HEK293 (cell line): ENCODE data around the gene LRIT3.

Source experiments
- KLF16 ChIP-seq: fragments of 450-650 bp; formaldehyde crosslinking; IDR thresholded peaks from 2 replicates; pipeline ENCODE4 v1.5.1; 2017; ENCODE audit warnings: missing biosample characterization, missing genetic modification characterization
- REPIN1 ChIP-seq: fragments of 450-650 bp; formaldehyde crosslinking; IDR thresholded peaks from 2 replicates; pipeline ENCODE4 v1.5.1; 2017; ENCODE audit warnings: missing biosample characterization, missing genetic modification characterization, low read depth
- SP7 ChIP-seq: fragments of 450-650 bp; formaldehyde crosslinking; IDR thresholded peaks from 2 replicates; pipeline ENCODE4 v1.5.1; 2016; ENCODE audit warnings: missing biosample characterization, missing genetic modification characterization
- ZNF214 ChIP-seq: fragments of 450-650 bp; formaldehyde crosslinking; IDR thresholded peaks from 2 replicates; pipeline ENCODE4 v1.5.1; 2017; ENCODE audit warnings: missing biosample characterization, mild to moderate bottlenecking, missing genetic modification characterization, borderline replicate concordance
- ZNF510 ChIP-seq: fragments of 450-650 bp; formaldehyde crosslinking; IDR thresholded peaks from 2 replicates; pipeline ENCODE4 v1.5.1; 2018; ENCODE audit warnings: mild to moderate bottlenecking, missing genetic modification characterization, missing biosample characterization; ENCODE audit not compliant: insufficient replicate concordance
- ZNF530 ChIP-seq: fragments of 450-650 bp; formaldehyde crosslinking; IDR thresholded peaks from 2 replicates; pipeline ENCODE4 v1.5.1; 2016; ENCODE audit warnings: low read depth, missing biosample characterization, missing genetic modification characterization
- TF ChIP-seq, protein P1 (sequence below): fragments of 450-650 bp; formaldehyde crosslinking; IDR thresholded peaks from 2 replicates; pipeline ENCODE4 v1.5.1; 2016; ENCODE audit warnings: missing biosample characterization, missing genetic modification characterization
- TF ChIP-seq, protein P2 (sequence below): fragments of 450-650 bp; formaldehyde crosslinking; IDR thresholded peaks from 2 replicates; pipeline ENCODE4 v1.5.1; 2016; ENCODE audit warnings: missing biosample characterization, missing genetic modification characterization
- TF ChIP-seq, protein P3 (sequence below): fragments of 450-650 bp; formaldehyde crosslinking; IDR thresholded peaks from 2 replicates; pipeline ENCODE4 v1.5.1; 2016; ENCODE audit warnings: missing biosample characterization, missing genetic modification characterization

DNA sequence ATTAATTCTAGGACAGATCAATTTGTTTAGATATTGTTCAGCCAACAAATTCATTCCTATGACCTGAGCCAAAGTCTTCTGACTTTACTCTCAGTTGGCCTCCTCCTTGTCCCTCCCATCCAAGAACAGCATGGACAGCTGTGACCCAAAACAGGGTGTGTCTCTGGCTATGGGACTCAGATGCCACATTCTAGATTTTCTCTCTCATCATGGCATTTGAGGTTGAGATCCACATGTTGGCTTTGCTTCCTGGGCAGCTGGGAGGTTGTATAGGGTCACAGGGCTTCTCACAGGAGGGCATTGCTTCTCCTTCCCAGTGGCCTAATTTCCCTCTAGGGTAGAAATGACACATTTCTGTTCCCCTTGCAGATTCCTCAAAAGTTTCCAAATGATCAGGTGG lies 42.2 kb downstream of the LRIT3 start:
- TF ChIP-seq, protein P1, sequence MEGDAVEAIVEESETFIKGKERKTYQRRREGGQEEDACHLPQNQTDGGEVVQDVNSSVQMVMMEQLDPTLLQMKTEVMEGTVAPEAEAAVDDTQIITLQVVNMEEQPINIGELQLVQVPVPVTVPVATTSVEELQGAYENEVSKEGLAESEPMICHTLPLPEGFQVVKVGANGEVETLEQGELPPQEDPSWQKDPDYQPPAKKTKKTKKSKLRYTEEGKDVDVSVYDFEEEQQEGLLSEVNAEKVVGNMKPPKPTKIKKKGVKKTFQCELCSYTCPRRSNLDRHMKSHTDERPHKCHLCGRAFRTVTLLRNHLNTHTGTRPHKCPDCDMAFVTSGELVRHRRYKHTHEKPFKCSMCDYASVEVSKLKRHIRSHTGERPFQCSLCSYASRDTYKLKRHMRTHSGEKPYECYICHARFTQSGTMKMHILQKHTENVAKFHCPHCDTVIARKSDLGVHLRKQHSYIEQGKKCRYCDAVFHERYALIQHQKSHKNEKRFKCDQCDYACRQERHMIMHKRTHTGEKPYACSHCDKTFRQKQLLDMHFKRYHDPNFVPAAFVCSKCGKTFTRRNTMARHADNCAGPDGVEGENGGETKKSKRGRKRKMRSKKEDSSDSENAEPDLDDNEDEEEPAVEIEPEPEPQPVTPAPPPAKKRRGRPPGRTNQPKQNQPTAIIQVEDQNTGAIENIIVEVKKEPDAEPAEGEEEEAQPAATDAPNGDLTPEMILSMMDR (tag by site-specific recombination), result no peak
- no peak for TF ChIP-seq KLF16
- TF ChIP-seq, protein P2, sequence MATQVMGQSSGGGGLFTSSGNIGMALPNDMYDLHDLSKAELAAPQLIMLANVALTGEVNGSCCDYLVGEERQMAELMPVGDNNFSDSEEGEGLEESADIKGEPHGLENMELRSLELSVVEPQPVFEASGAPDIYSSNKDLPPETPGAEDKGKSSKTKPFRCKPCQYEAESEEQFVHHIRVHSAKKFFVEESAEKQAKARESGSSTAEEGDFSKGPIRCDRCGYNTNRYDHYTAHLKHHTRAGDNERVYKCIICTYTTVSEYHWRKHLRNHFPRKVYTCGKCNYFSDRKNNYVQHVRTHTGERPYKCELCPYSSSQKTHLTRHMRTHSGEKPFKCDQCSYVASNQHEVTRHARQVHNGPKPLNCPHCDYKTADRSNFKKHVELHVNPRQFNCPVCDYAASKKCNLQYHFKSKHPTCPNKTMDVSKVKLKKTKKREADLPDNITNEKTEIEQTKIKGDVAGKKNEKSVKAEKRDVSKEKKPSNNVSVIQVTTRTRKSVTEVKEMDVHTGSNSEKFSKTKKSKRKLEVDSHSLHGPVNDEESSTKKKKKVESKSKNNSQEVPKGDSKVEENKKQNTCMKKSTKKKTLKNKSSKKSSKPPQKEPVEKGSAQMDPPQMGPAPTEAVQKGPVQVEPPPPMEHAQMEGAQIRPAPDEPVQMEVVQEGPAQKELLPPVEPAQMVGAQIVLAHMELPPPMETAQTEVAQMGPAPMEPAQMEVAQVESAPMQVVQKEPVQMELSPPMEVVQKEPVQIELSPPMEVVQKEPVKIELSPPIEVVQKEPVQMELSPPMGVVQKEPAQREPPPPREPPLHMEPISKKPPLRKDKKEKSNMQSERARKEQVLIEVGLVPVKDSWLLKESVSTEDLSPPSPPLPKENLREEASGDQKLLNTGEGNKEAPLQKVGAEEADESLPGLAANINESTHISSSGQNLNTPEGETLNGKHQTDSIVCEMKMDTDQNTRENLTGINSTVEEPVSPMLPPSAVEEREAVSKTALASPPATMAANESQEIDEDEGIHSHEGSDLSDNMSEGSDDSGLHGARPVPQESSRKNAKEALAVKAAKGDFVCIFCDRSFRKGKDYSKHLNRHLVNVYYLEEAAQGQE (tag by site-specific recombination), result no peak
- TF ChIP-seq, protein P3, sequence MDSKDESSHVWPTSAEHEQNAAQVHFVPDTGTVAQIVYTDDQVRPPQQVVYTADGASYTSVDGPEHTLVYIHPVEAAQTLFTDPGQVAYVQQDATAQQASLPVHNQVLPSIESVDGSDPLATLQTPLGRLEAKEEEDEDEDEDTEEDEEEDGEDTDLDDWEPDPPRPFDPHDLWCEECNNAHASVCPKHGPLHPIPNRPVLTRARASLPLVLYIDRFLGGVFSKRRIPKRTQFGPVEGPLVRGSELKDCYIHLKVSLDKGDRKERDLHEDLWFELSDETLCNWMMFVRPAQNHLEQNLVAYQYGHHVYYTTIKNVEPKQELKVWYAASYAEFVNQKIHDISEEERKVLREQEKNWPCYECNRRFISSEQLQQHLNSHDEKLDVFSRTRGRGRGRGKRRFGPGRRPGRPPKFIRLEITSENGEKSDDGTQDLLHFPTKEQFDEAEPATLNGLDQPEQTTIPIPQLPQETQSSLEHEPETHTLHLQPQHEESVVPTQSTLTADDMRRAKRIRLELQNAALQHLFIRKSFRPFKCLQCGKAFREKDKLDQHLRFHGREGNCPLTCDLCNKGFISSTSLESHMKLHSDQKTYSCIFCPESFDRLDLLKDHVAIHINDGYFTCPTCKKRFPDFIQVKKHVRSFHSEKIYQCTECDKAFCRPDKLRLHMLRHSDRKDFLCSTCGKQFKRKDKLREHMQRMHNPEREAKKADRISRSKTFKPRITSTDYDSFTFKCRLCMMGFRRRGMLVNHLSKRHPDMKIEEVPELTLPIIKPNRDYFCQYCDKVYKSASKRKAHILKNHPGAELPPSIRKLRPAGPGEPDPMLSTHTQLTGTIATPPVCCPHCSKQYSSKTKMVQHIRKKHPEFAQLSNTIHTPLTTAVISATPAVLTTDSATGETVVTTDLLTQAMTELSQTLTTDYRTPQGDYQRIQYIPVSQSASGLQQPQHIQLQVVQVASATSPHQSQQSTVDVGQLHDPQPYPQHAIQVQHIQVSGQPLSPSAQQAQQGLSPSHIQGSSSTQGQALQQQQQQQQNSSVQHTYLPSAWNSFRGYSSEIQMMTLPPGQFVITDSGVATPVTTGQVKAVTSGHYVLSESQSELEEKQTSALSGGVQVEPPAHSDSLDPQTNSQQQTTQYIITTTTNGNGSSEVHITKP (tag by site-specific recombination), result no peak
- no peak for TF ChIP-seq REPIN1 (tag by site-specific recombination)
- TF ChIP-seq SP7 (tag by site-specific recombination), result no peak
- TF ChIP-seq ZNF510, result no peak
- TF ChIP-seq ZNF530, result no peak
- TF ChIP-seq ZNF214 (tag by site-specific recombination), result no peak
